Neural cell (in vitro differentiated cells): ENCODE results near the gene RHOH.

Experiments used
- EZH2 ChIP-seq: fragments of 200-600, 300-800 bp; shearing (Covaris generic), sonication (generic); IDR thresholded peaks from 2 replicates; pipeline ENCODE4 v1.6.1; 2014; ENCODE audit warnings: antibody characterized with exemption, low read length, borderline replicate concordance, mild to moderate bottlenecking; ENCODE audit not compliant: insufficient read depth, poor library complexity, severe bottlenecking
- RAD21 ChIP-seq: fragments of 450-650 bp; conservative IDR thresholded peaks from 2 replicates; pipeline ENCODE4 v1.6.1; 2014; ENCODE audit warnings: antibody characterized with exemption, mild to moderate bottlenecking, moderate library complexity
- TF ChIP-seq, protein P1 (sequence below): fragments of 450-650 bp; IDR thresholded peaks from 2 replicates; pipeline ENCODE4 v1.5.1; 2014; ENCODE audit warnings: antibody characterized with exemption, mild to moderate bottlenecking, moderate library complexity; ENCODE audit not compliant: poor library complexity, severe bottlenecking
- TF ChIP-seq, protein P2 (sequence below): IDR thresholded peaks from 2 replicates; pipeline ENCODE4 v1.6.1; 2012; ENCODE audit warnings: borderline replicate concordance

DNA sequence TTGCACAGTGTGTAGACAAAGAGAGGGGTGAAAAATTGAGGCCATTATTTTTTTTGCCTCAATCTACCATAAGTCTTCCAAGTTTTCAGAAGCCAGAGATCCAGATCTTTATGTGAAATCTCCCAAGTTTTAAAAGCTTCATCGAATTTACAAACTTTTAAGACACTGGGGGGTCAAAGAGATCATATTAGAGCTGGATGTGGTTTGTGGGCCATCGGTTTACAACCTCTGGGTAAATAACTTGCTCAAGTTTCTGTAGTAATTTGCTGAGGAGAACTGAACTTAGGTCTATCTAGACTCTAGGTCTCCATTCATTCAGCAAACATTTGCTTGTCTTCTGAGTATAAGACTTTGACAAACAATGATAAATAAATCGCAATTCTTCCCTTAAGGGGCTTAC is 84.3 kb downstream of the RHOH start:
- TF ChIP-seq, protein P1, sequence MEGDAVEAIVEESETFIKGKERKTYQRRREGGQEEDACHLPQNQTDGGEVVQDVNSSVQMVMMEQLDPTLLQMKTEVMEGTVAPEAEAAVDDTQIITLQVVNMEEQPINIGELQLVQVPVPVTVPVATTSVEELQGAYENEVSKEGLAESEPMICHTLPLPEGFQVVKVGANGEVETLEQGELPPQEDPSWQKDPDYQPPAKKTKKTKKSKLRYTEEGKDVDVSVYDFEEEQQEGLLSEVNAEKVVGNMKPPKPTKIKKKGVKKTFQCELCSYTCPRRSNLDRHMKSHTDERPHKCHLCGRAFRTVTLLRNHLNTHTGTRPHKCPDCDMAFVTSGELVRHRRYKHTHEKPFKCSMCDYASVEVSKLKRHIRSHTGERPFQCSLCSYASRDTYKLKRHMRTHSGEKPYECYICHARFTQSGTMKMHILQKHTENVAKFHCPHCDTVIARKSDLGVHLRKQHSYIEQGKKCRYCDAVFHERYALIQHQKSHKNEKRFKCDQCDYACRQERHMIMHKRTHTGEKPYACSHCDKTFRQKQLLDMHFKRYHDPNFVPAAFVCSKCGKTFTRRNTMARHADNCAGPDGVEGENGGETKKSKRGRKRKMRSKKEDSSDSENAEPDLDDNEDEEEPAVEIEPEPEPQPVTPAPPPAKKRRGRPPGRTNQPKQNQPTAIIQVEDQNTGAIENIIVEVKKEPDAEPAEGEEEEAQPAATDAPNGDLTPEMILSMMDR: no peak
- TF ChIP-seq EZH2: no peak
- TF ChIP-seq RAD21: no peak
- TF ChIP-seq, protein P2, sequence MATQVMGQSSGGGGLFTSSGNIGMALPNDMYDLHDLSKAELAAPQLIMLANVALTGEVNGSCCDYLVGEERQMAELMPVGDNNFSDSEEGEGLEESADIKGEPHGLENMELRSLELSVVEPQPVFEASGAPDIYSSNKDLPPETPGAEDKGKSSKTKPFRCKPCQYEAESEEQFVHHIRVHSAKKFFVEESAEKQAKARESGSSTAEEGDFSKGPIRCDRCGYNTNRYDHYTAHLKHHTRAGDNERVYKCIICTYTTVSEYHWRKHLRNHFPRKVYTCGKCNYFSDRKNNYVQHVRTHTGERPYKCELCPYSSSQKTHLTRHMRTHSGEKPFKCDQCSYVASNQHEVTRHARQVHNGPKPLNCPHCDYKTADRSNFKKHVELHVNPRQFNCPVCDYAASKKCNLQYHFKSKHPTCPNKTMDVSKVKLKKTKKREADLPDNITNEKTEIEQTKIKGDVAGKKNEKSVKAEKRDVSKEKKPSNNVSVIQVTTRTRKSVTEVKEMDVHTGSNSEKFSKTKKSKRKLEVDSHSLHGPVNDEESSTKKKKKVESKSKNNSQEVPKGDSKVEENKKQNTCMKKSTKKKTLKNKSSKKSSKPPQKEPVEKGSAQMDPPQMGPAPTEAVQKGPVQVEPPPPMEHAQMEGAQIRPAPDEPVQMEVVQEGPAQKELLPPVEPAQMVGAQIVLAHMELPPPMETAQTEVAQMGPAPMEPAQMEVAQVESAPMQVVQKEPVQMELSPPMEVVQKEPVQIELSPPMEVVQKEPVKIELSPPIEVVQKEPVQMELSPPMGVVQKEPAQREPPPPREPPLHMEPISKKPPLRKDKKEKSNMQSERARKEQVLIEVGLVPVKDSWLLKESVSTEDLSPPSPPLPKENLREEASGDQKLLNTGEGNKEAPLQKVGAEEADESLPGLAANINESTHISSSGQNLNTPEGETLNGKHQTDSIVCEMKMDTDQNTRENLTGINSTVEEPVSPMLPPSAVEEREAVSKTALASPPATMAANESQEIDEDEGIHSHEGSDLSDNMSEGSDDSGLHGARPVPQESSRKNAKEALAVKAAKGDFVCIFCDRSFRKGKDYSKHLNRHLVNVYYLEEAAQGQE: no peak
